SW480 (cell line): ENCODE data around the gene TMEM82.

Source experiments
- DNase-seq: peaks from one replicate; pipeline ENCODE4 v3.0.0-alpha.2; 2016; ENCODE audit warnings: low spot score

Gene TMEM82

DNA sequence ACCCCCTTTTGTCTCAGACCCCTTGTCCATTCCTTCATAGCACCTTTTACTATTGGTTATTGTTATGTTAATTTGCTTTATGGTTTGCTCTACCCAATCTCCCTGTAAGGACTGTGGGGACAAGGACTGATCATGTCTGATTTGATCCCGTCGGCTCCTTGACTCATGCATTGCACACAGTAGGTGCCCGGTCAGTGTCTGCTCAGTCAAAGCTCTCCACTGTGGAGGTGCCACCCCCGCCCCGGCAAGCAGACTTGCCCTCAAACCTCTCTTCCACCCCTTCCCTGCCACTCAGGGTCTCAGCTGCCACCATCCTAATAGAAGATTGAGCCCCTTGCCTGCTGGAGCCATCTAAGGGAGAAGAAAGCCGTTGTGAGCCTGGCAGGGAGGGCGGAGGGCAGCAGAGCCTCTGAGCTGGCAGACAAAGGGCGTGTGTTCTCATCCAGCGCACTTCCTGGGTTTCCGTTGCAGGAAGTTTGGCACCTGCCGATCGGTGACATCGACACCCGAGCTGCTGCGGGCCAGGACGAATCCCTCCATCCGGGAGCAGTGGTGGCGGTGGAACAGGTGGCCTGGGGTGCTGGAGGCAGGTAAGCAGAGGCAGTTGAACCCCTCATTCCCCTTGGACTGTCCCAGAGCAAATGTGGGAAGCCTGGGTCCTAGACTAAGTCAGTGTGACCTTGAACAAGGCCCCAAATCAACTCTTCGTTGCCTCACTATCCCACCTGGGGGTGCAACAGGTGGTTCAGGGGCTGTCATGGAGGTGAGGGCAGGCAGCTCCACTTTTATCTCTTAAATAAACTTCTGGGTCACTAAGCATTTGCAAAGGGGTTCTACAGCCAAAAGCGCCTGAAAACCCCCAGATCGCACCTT, 14.1 kb downstream of the TMEM82 start:
- peak; percentile 87 for DNase-seq

DNA sequence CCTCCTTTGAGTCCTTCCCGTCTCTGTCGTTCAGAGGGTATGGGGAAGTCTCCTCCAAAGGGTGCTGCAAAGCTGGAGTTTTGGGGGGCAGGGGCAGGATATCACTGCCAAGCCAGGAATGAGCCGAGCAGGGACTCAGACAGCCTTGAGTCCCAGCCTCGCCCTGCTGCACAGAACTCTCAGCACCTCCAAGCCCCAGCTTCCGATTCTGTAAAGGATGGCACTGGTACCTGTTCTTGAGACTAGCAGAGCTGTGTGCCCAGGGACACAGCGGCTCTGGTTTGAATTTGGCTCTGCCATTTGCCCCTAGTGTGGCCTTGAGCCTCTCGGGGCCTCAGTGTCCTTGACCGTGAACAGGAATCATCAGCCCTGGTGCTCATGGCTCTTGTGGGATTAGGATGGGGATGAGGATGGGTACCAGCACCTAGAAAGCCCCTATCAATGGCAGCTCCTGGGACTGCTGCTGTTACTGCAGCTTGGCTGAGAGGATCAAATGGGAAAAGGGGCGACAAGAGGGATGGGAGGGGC, 14.8 kb downstream of the TMEM82 start:
- no peak for DNase-seq

DNA sequence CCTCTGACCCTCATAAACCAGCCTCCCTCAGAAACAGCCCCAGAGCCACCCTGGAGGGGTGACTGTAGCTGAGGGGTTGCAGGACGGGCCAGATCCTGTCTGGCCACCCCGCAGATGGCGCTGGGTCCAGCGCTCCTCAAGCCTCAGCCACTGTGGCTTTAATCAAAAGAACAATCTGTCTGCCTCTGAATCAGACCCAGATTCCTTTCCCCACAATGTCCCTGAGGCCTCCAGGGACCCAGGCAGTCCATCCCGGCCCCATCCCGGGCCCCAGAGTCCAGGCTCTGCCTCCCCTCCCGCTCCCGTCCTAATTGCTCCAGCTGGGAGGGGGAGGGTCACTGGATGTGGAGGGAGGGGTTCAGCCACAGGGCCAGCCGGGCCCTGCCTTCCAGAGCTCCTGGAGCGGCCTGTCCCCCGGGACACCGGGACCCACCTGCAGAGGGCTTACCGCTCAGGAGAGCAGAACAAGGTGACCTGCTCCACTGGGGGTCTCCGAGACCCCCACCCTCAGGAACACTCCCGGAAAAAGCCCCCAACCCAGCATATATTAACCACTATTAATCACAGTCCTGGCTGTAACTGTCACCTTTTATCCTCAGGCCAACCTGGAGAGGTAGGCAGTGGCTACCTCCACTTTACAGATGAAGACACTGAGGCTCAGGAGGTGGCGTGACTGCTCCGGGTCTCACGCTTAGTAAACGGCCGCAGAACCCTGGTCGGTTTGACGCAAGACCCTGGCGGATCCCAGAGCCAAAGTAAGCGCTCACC, 15.5 kb downstream of the TMEM82 start:
- DNase-seq, result no peak

DNA sequence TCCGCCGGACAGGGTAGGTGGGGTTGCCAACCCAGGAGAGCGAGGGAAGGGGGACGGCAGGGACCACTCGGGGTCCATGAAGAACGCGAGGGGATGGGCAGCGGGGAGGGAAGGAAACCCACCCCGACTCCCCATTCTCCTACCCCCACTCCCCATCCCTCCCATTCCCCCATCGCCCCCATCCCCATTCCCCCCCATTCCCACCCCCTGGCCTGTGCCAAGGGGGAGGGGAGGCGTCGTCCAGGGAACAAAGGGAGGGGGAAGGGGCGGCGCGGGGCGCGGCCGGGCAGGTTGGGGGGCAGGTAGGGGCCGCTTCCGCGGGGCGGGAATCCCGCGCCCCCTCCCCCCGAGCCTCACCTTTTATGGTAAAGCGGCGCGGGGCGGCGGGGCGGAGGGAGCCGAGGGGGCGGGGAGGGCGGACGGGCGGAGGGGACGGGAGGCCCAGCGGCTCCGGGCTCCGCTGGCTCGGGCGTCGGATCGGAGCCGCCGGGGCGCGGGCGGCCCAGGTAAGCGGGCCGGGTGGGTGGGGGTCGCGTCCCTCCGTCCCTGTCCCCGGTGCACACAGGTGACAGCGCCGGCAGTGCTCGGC, 16.1 kb downstream of the TMEM82 start, which contains the start of gene FBLIM1:
TSS of gene FBLIM1 (plus strand) at position 453 of the 589 bp plus-strand sequence. CDS start 6,189 bp downstream, outside the sequence.
- no peak for DNase-seq

DNA sequence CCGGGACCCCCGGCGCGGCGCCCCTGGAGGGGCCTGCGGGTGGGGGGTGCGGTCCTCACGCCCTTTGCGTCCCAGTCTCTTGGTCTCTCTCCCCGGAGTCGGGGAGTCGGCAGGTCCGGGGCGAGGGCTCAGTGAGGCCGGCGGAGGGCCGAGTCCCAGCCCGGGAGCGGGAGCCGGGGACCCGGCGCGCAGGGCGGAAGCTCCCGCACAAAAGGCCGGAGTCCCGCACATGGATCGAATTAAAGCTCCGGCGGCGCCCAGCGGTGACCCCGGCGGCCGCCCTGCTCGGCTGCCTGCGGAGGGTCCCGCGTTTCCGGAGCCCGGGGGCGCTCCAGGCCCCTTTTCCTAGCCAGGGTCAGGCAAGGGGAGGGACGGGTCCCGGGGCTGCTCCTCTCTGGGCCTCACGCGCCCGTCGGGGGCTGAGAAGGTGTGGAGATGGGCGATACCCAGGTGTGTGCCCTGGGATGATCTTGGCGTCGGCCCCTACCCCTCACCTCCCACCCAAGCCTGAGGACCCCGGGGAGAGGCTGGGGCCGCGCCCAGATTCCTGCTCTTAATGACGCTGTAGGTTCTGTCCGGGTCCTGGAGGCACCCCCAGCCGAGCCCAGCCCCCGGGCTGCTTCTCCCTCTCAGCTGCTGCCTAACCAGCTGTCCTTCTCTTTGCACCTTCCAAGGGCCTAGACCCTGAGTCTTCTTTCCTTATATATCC, 16.8 kb downstream of the TMEM82 start:
- DNase-seq, result no peak

DNA sequence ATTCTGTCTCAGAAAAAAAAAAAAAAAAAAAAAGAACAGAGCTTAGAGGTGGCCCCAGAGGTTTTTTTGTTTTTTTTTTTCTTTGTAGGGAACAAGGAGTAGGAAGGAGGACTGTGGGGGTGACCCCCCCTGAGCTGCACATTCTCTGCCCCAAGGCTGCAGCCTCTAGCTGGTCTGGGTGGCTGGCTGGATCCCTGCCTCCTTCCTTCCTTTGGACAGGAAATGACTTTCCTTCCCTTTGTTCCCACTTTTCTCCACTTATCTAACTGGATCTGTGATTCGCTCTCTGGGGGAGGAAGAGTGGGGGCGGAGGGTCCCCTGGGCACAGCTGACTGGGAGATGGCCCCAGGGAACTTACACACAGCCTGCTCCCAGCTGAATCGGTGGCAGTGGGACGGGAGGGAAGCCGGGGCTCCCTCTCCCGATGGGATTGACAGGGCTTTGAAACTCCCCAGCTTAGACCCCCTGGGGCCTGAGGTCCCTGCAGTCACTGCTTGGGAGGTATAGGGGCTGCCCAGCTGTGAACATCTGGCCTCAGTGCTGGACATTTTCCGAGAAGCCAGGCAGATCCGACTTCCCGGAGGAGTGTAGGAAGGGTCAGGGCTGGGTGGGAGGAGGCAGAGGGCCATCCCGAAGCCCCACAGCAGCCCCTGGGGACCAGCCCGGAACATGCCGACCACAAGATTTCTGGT, 18.4 kb downstream of the TMEM82 start:
- DNase-seq, result no peak

DNA sequence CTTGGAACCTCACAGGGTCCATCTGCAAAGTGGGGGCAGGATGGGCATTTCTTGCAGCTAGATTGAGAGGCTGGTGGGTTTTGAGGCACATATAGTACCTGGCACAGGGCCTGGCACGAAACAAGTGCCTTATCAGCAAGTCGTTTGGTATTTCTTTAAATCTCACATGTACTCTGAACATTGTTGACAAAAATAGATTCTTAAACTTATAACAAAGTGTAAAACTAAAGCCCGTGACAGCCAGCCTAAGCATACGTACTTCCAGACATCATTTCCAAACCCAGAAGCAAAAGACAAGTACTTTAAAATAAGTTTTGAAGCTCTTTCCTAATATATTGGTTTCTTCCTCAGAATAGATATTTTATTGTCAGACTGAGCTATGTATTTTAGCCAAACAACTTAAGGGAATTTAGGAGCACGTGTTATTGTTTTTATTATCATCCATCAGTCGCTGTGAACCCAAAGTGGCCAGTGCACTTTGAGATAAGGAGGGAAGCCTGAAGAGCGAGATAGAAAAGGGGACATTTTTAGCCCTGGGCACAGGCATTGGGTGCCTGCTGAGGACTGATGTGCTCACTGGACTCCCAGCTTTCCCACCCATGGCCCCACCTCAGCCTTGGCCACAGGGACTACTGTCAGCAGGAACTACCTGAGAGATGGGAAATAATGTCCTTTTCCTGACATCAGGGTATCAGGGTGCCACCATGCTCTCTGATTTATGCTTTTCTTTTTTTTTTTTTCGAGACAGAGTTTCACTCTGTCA, 19.2 kb downstream of the TMEM82 start:
- DNase-seq, result no peak

DNA sequence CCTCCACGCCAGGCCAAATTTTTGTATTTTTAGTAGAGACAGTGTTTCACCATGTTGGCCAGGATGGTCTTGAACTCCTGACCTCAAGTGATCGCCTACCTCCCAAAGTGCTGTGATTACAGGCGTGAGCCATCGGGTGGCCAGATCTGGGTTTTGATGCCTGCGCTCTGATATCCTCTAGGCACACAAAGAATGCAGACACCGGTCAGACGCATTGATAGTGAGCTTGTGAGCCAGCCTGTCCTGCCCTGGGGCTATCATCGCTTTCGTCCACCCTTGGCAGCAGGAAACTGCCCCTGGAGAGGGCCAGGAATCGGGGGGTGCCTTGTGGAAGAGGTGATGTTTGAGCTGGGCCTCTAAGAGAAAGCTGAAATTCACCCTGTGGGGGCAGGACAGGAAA, 20.2 kb downstream of the TMEM82 start:
- DNase-seq, result no peak

DNA sequence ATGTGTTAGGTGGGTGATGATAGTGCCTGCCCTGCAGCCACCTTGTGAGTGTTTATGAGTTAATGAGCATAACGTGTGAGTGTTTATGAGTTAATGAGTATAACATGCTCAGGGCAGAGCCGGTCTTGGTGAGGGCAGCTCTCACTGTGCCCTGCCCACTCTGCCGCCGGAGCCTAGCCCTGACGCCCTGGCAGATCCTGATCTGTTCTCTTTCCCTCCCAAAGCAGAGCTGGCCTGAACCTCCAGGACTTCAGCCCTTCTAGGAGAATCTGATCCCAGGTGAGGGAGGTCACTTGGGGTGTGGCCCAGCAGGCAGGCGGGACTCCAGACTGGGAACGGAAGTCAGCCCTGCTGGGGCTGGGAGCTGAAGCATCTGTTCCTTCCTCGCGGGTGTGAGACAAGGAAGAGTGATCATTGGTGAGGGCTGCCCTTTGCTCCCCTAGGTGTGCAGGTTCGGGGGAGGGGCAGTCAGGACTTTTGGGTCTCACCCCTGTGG, 22.0 kb downstream of the TMEM82 start:
- DNase-seq, result peak; percentile 30

DNA sequence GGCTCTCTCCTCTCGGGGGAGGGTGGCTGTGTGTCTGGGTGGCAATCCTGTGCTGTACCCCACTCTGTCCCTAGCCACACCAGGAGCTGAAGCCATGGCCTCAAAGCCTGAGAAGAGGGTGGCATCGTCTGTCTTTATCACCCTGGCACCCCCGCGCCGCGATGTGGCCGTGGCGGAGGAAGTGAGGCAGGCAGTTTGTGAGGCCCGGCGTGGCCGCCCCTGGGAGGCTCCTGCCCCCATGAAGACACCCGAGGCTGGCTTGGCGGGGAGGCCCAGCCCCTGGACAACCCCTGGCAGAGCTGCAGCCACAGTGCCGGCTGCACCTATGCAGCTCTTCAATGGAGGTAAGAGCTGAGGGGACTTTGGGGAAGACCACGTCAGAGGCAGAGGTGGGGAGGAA, 22.6 kb downstream of the TMEM82 start:
- DNase-seq, result no peak

DNA sequence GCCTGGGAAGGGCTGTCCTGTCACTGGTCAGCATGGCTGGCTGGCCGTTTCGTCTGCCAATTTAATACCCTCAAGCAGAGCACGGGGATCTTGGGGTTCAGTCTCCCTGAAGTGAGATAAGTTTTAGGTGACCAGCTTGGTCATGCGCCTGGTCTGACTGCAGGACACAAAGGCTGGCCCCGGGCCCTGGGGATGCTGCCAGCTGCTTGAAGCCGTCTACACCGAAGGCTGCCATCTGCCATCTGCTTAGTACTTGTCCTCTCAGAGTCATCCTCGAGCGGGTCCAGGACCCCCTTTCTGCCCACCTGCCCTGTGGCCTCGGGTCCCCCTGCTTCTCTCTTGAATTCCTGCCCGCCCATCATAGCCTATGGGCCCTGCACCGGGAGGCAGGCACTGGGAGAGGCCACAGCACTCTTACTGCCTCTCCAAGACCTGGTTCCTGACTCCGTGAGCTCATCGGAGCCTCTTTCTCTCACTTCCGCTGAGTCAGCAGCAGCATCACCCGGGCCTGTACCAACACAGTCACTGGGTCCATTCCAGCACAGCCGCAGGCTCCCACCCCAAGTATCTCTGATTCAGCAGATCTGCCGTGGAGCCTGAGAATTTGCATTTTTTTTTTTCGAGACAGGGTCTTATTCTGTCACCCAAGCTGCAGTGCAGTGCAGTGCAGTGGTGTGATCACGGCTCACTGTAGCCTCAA, 23.3 kb downstream of the TMEM82 start:
- no peak for DNase-seq

DNA sequence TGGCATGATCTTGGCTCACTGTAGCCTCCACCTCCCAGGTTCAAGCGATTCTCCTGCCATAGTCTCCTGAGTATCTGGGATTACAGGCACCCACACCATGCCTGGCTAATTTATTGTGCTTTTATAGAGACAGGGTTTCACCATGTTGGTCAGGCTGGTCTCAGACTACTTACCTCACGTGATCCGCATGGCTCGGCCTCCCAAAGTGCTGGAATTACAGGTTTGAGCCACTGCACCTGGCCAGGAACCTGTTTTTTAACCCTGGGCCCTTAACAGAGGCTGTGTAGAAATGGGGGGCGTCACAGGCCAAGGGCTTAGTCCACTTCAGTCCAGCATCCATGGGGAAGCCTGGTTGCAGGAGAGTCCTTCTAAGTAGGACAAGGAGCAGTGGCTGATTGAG, 25.6 kb downstream of the TMEM82 start:
- DNase-seq, result no peak

DNA sequence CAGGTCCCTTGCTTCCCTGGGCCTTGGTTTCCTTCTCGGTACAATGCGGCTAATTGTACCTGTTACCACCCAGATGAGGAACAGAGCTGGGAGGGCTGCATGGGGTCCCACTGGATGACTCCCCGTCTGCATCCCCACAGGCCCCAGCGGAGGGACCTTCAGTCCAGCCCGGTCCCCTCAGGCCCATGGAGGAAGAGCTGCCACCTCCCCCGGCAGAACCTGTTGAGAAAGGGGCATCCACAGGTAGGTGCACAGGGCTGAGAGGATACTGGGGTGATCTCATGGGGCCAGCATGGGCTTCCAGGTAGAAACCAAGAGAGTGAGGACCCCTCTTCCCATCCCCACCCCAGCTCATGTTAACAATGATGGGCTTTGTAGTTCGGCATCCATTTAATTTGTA, 26.1 kb downstream of the TMEM82 start:
- no peak for DNase-seq

DNA sequence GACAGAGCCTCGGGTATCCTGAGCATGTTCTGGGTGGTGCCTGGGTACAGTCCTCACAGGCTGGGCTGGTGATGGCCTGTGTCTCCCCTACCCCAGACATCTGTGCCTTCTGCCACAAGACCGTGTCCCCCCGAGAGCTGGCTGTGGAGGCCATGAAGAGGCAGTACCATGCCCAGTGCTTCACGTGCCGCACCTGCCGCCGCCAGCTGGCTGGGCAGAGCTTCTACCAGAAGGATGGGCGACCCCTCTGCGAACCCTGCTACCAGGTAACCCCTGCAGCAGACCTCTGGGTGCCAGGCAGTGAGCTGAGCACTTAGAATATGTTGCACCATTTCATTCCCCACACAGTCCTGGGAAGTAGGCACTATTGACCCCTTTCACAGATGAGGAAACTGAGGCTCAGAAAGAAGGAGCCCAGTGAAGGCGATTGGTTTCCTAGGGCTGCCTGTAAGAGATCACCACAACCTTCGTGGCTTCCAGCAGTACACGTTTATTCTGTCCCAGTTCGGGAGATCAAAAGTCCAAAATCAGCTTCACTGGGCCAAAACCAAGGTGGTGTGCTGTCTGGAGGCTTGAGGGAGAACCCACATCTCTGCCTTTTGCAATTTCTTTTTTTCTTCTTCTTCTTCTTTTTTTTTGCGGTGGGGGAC, 28.1 kb downstream of the TMEM82 start:
- DNase-seq, result no peak

DNA sequence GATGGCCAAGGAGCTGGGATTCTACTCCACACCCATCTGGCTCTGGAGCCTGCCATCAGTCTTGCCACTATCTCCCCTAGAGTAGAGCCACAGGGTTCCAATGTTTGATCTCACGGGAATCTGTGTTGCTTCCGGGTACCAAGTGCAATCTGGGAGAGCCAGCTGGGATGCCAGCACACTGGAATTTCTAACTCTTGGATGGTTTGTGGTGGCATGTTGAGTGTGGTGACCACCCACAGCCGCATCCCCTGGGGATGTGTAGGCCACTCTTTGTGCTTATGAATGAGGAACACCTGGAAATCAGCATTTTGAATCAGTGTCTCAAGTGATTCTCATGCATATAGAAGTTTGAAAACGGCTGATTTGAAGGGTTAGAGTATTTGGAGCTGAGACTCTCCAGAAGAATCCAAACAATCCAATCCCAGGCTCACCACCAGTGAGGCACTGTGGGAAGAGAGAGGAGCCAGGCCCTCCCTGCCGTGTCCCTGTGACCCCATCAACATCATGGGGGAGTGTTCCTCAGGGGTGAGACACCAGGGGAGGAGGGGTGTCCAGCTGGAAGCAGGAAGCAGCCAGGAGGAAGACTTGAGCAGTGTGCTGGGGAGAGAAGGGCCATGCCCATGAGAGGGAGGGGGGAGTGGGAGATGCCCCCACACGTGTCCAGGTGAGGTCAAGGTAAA, 29.7 kb downstream of the TMEM82 start:
- no peak for DNase-seq

DNA sequence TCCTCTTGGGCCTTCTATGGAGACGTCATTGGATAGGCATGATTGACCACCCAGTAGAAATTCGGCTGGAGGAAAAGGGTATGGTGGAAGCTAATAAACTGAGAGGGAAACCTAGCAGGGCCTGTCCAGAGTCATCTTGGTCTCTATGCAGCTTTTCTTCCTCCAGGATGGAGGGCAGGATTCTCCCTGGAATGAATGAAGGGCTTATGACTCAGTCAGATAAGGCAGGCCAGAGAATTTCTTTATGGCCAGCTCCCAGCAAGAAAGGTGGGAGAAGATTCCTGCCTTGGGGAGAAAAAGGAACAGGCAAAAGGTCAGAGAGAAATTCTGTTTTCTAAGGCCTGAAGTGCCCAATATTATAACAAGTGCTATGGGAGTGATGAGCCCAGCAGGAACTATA, 33.4 kb downstream of the TMEM82 start:
- no peak for DNase-seq

DNA sequence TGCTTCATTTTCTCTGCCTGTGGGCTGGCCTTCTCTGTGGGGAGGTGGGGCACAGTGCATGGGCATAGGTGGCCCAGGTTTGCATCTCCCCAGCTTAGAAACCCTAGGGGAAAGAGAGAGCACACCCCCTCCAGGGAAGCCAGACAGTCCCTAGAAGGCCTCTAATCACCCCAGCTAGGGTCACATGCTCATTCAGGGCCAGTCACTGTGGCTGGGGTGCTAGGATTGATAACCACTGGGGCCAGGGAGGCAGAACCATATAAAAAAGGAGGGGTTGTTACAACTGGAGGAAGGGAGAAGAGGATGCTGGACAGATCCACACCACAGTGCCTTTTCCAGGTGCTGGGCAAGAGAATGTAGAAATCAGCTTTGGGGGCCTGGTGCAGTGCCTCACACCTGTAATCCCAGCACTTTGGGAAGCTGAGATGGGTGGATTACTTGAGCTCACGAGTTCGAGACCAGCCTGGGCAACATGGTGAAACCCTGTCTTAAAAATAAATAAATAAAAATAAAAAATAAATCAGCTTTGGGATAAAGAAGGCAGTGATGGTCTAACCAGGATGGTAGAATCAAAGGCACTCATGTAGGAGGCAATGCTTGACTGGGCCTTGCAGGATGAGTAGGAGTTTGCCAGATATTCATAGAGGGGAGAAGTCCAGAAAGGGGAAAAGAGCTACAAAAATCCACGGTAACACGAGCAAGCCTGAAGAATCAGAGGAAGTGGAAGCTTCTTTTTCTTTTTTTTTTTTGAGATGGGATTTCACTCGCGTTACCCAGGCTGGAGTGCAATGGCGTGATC, 35.8 kb downstream of the TMEM82 start:
- DNase-seq, result no peak

DNA sequence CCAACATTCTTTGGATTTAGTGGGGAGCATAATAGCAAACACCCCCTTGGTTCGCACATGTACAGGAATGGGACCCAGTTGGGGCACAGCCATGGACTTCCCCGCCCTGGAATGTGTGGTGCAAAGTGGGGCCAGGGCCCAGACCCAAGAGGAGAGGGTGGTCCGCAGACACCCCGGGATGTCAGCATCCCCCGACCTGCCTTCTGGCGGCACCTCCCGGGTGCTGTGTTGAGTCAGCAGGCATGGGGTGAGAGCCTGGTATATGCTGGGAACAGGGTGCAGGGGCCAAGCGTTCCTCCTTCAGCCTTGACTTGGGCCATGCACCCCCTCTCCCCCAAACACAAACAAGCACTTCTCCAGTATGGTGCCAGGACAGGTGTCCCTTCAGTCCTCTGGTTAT, 43.4 kb downstream of the TMEM82 start:
- no peak for DNase-seq
